ENCODE data around the gene PPA2. TPM values are rescaled to one million over a fixed set of nuclear protein-coding genes. Genes with fewer than 3 reads are reported as not detected.

Gene PPA2
- total and polyA plus RNA-seq, 8 donors, result 25.3 to 56.3 (median 39.3) TPM

GRCh38 chr4:105369988-105370387 is 103.9 kb downstream of the PPA2 start:
- no peak overlapping the region for H3K4me3 ChIP-seq
- H3K36me3 ChIP-seq, result peaks cover 0 to 18% (median 0%) of the 10 kb centered on the region in 3 donors
- H3K4me1 ChIP-seq, result no peaks in the 10 kb centered on the region
- ATAC-seq (no peak), FAIRE-seq (peak; percentile 29), DNase-seq (no peak)
- H3K9me3 ChIP-seq, result no peaks in the 10 kb centered on the region
- TF ChIP-seq CTCF (IDR thresholded peaks at IDR 0.05), result no peak
- intact Hi-C loops (cut with DNase I), result no loop called here
- WGBS, 2 donors, result 91 to 97% methylated on average over 1 of the region's 1 CpG
- H3K27ac ChIP-seq, result no peak overlapping the region
- no peaks in the 10 kb centered on the region for H3K27me3 ChIP-seq

GRCh38 chr4:105361053-105361452 is 112.8 kb downstream of the PPA2 start:
- H3K27ac ChIP-seq, result no peak overlapping the region
- H3K9me3 ChIP-seq, result no peaks in the 10 kb centered on the region
- H3K36me3 ChIP-seq, result peaks cover 0 to 7% (median 0%) of the 10 kb centered on the region in 3 donors
- no peak for ATAC-seq
- H3K4me1 ChIP-seq, result no peaks in the 10 kb centered on the region
- H3K27me3 ChIP-seq, result no peaks in the 10 kb centered on the region
- FAIRE-seq, result no peak
- no peak overlapping the region for H3K4me3 ChIP-seq
- no peak for TF ChIP-seq CTCF (IDR thresholded peaks at IDR 0.05)
- intact Hi-C loops (cut with DNase I), result no loop called here
- no peak for DNase-seq

- Histone ChIP-seq H3K36me3 (peaks cover 0 to 7% (median 0%) of the 10 kb centered on the region in 3 donors), H3K4me3 (no peak overlapping the region), H3K4me1 (no peaks in the 10 kb centered on the region), H3K27me3 (no peaks in the 10 kb centered on the region), H3K9me3 (no peaks in the 10 kb centered on the region), H3K27ac (no peak overlapping the region)
- DNase-seq (no peak), FAIRE-seq (no peak), ATAC-seq (no peak)
- intact Hi-C loops (cut with DNase I), result no loop called here
- TF ChIP-seq CTCF (IDR thresholded peaks at IDR 0.05), result no peak
Observed at GRCh38 chr4:105357258-105357980, 116.4 kb downstream of the PPA2 start.

- no peak for FAIRE-seq
- Histone ChIP-seq H3K4me3 (no peak overlapping the region), H3K4me1 (no peaks in the 10 kb centered on the region), H3K36me3 (peaks cover 0 to 7% (median 0%) of the 10 kb centered on the region in 3 donors), H3K9me3 (no peaks in the 10 kb centered on the region), H3K27ac (no peak overlapping the region), H3K27me3 (no peaks in the 10 kb centered on the region)
- no peak for ATAC-seq
- no peak for TF ChIP-seq CTCF (IDR thresholded peaks at IDR 0.05)
- WGBS, 2 donors, result 89 to 92% methylated on average over 1 of the region's 1 CpG
- DNase-seq, result no peak
- intact Hi-C loops (cut with DNase I), result no loop called here
Observed at GRCh38 chr4:105356194-105356593, 117.7 kb downstream of the PPA2 start.

GRCh38 chr4:105352826-105353225 is 121.0 kb downstream of the PPA2 start:
- no peak for TF ChIP-seq CTCF (IDR thresholded peaks at IDR 0.05)
- WGBS, 2 donors, result 90 to 92% methylated on average over 3 of the region's 3 CpGs
- Histone ChIP-seq H3K4me1 (no peaks in the 10 kb centered on the region), H3K27ac (no peak overlapping the region), H3K9me3 (no peaks in the 10 kb centered on the region), H3K27me3 (no peaks in the 10 kb centered on the region), H3K4me3 (no peak overlapping the region), H3K36me3 (no peaks in the 10 kb centered on the region)
- DNase-seq (no peak), ATAC-seq (no peak), FAIRE-seq (no peak)
- intact Hi-C loops (cut with DNase I), result no loop called here

Measured in pancreas (tissue), 10 donors.